GM18511 (cell line): Measurements from ENCODE around the gene GSTM3.

Experiments used
- ATAC-seq: cut with Tn5 transposase; IDR thresholded peaks from one replicate; pipeline ENCODE4 v1.9.1; 2021; ENCODE audit warnings: mild to moderate bottlenecking, moderate library complexity; ENCODE audit not compliant: unreplicated experiment

Gene GSTM3

DNA sequence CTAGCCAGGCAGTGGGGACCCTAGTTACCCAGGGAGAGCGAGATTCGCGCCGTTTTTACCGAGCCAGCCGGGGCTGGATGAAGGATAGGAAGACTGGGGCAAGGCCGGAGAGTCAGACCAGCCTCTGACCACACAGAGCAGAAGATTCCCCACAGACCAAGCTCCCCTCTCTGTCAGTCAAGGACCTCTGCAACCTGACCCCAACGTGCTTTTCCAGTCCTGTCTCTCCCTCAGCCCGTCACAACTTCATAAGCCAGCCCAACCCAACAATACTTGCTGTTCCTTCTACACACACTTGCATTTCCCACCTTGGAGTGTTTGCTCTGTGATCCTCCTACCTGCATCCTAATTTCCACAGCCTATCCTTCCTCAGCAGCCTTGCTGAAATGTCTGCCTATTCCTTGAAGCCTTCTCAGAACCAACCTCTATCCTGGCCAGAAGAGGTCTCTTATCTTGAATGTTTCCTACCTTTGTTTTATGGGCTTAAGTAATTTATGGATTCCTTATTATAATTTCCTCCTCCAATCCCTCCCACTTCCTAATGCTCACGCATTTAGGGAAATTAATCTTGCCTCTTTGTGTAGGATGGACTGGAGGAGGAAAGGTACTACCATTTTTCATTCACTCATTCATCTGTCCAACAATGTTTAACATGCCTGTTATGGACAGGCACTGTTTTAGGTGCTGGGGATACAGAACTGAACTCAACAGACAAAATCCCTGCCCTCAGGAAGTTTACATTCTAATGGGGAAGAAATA lies at the start of gene GSTM3:
TSS of gene GSTM3 (minus strand) at position 424 of the 759 bp plus-strand sequence. CDS start 751 bp downstream, outside the sequence.
- peak; percentile 35 for ATAC-seq

DNA sequence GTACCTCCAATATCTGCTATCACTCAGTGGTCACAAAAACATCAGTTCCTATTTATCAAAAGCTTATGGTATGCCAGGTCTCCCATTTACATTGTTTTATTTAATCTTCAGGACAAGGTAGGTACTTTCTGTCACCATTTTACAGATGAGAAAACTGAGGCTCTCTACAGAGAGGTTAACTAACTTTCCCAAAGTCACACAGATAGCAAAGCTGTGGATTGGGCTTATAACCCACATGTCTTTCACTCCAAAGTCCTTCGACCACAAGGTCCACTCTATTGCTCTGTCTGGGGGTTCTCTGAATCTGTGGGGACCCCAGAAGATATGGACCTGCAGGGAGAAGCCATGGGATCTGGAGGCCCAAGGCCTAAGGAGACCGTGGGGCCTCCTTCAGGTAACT lies 49.5 kb upstream of the GSTM3 start:
- no peak for ATAC-seq

DNA sequence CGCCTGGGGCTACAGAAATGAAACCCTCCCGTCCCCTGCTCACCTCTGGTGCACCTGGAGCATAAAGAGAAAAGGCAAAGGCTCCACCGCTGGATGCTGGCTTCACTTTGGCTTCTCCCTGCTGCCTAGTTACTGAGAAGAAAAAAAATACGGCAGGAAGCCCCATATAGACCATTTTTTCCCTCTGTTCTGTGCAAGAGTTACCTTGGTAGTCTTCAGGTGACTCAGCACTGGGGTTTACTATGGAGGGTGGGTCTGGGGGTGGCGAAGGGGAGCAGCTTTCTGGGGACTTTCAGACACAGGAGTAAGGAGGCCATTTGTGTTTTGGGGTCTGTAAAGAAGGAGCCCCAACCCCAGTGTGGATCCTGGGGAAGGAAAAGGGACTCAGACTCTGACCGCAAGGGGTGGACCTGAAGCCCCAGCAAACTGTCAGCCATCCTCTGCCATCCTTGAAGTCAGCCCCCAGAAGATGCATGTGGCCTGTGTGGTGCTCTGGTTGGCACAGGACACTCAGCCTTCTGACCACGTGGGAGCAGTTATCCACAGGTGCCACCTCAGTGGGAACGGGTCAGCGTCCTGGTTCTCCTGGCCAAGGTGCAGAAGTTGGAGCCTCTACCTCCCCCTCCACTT lies 48.8 kb upstream of the GSTM3 start:
- no peak for ATAC-seq

DNA sequence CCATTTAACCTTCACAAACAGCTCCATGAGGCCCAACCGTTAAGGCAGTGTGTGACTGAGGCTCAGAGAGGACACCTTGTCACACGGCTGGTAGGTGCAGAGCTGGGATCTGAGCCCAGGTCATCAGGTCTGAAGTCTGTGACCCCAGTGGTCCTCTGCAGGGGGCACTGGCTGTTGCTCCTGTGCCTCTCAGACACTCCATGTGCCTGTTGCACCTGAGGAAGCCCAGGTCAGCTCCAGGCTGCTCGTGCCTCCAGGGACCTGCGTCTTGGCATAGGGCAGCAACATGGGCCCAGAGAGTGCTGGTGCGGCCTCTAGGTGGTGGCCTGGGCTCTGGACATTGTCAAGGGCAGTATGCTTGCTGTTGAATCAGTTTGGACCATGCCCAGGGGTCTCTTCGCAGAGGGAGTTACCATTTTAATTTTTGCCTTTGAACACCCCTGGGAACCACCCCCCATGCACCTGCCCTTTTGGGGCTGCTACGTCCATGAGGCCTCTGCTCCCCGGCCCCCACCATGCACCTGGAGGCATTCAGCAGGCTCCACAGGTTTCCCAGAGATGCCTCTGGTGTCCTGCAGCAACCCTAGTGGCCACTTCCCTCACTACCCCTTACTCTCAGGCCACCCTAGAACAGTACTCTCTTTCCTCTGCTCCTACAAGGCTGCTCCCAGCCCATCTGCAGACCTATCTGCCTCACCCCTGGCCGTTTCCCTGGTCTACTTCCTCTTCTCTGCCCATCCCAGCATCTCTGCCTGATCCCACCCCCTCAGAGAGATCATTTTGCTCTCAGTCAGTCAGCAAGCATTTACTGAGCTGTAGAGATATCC lies 48.1 kb upstream of the GSTM3 start:
- no peak for ATAC-seq

DNA sequence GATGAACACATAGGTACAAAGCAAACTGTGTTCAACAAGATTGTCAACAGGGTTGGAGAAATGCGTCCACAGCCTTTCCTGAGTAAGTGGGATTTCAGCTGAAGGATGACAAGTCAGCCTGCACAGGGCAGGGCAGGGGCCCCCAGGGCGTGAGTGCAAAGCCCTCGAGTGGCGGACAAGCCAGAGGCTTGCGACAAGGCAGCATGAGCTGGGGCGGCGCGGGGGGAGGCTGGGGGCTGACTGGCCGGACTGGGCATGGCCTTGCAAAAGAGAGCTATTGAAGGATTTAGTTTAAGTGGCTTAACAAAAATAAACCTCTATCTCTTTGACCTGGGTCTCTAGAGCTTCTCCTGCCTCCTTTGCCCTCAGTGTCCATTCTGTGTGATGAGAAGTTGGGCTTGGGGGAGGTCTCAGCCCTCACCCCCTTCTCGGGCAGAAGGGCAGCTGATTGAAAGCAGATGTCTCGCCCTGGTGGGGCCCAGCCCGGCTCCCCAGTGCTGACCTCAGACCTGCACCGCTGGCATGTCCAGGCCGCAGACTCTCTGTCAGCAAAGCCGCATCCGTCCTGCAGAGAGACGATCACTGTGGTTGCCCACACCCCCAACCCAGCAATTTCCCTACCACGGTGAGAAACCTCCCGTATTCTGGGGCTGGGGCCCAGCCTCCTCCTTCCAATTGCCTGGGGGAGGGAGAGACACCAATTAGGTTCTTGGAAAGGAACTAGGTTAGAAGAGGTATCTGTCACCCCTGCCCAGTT lies 47.2 kb upstream of the GSTM3 start:
- ATAC-seq = no peak

DNA sequence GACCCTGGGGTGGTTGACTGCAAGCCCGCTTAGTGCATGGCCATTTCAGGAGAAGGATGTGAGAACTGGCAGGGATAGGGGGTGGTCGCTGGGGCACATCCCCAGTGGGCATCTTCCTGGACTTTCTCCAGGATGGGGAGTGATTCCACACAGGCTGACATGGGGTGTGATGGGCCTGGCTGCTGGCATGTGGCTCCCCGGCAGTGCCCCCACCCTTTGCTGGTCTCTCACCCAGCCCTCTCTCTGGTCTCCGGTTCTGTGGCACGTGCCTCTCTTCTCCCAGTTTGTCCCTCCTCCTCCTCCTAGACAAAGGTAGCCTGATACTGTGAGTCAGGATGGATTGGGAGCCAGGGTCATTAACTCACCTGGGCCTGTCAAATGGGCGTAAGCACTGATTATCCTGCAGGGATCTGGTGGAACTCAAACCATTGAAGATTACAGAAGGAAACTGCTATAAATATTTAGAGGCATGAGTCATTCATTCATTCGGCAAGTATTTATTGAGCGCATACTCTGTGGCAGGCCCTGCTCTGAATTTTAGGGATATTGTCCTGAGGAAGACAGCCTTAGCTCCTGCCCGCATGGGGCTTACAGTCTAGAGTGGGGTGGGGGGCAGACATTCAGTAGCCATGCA lies 46.5 kb upstream of the GSTM3 start:
- no peak for ATAC-seq

DNA sequence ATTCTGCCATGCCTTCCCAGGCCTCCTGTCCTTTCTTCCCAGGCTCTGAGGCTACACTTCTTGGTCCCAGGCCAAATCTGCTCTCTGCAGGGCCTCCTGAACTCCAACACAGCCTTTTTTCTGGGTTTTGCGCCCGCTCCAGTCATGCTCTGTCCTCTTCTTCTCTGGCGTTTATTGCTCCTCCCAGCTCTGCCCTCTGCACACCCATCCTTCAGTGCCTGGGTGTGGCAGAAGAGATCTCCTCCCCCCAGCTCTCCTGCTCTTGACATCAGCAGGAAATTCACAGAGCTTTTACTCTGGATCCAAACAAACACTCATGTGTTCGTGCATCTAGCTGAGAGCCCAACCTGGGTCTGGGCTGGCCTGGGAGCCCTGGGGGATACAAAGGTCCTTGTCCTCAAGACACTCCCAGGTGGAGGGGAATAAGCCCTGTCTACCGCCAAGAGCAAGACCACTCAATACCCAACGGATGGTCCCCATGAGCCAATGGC lies 45.7 kb upstream of the GSTM3 start:
- ATAC-seq = no peak

DNA sequence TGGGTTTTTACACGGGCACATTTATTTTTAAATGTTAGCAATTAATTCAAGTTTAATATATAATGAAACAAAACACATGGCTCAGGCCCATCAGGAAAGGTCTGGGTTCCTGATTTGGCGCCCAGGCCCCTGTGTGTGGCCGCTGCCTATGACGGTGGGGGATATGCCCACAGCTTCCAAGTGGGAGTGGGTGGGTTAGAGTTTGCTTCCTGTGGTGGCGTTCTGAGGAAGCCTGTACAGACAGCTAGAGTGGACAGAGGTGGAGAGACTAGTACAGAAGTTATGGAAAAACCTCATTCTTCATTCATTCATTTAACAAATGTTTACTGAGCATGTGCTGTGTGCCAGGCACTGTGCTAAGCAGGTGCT lies 45.3 kb upstream of the GSTM3 start:
- no peak for ATAC-seq

DNA sequence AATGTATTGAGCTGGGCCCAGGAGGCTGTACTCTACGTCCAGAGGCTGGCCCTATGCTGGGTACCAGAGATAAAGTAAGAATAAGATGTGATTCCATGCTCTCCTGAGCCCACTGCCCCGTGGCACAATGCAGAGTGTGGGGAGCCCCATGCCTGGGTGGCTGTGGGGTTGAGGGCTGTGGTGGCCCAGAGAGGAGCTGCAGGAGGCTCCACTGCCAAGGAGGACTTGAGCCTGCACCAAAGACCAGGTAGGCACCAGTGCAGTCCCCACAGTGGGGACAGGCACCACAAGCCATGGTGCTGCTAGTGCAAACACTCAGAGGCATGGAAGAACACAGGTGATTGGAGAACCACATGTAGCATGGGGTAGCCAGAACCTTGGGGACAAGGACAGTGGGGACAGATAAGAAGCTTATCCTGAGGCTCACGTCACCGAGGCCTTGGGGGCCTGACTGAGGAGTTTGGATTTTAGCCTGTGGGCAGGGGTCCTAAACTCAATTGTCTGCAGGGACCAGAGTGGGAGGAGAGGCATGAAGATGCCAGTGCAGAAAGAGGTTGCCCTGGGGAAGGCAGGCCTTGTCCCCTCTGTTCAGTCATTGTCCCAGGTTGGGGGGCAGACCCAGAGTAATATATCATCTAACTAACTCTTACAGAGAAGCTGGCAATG lies 44.7 kb upstream of the GSTM3 start:
- ATAC-seq = no peak

DNA sequence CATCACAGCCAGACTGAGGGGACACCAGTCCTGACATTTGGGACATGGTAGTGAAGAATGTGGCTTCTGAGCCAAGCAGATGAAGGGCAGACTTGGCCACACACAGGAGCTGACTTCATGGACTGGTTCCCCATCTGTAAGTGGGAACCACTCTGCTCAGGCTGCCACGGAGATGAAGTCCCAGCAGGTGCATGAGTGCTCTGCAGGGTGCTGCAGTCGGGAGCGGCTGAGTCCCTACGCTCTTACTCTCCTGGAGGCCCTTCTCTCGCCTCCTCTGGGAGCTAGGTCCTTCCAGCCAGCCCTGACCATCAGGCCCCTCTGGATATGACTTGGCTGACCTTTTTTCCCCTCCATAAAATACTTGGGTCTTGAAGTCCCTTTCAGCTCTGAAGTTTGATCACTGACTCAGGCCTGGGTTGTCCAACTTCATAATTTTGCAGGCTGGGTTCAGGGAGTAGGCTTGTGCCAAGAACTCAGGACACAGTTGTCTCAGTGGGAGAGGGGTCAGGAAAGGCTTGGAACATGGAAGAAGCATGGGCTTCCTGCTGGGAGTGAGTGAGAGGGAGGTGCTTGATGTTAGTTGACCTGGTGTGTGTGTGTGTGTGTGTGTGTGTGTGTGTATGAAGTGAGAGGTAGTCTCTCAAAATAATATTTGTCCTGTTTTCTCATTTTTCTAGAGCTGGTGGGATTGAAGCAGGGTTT lies 43.9 kb upstream of the GSTM3 start:
- no peak for ATAC-seq

DNA sequence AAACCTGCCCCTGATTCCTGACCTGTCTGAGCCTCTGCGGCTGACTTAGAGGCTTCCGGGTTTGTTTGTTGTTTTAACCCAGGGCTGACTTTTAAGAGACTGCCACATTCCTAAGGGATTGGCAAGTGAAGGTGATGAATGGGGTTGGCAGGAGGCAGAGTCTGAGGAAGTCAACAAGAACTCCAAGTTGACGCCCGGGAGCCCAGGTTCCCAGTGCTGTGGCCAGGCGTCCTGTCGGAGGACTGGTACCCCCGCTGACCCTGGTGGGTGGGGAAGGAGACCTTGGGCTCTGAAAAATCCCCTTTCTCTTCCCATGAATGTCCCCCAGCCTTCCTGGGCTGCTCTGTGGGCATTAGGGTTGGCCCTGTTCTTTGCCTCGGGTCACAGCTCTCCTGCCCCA lies 42.6 kb upstream of the GSTM3 start:
- no peak for ATAC-seq

DNA sequence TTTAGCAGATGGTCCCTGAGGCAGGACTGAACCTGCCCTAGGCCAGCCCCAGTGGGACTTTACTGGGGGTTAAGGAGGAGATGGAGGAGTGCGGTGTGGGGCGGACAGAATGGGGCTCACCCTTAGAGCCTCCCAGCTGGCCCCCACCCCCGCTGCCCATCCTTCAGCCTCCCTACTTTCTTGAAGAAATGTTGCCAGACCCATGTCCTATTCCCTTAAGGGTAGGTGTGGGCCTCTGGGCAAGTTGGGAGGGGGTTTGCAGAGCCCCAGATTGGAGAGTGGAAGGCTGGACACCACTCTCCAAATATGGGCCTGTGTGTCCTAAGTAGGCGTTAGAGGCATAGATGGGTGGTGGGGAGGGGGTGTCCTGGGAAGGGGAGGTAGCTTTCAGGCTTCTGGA lies 42.1 kb upstream of the GSTM3 start:
- ATAC-seq = no peak

DNA sequence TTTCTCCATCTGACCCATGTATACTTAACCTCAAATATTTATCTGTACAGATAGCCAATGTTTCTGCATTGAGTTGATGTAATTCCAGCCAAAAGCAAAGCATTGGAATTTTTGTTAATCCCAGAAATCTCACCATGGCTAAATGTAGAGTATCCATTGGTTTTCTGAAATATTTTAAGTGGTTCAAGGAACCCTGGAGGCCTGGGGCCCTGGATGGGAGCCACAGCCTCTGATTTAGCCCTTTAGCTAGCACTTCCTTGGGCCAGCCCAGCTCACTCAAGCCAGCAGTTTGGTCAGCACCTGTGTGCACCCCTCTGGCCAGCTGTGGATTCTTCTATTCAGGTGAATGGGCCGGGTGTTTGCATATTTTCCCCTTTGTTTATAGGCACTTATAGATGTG lies 41.7 kb upstream of the GSTM3 start:
- no peak for ATAC-seq

DNA sequence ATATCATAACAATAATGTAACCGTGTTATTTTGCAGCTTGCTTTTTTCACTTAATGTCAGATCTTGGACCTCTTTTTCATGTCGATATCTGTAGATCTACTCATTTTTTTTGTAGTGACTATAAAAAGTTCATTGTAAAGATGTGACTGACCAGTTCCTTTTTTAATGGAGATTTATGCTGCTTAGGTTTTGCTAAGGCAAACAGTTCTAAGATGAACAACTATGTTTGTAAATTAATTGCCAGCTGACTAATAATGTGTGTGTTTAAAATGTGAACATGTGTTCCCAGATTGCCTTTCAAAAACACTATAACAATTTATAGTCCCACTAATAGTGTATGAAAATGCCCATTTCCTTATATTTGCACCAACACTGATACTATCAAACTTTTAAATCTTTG lies 41.0 kb upstream of the GSTM3 start:
- no peak for ATAC-seq

DNA sequence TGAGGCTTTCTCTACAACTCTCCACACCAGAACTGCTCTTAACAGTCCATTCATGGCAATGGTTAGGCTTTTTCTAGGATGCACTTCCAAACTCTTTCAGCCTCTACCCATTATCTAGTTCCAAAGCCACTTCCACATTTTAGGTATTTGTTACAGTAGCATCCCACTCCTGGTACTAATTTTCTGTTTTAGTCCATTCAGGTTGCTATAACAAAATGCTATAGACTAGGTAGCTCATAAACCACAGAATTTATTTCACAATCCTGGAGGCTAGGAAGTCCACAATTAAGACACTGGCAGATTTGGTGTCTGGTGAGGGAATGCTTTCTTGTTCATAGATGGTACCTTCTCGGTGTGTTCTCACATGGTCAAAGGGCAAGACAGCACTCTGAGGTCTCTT lies 40.1 kb upstream of the GSTM3 start:
- ATAC-seq = no peak

DNA sequence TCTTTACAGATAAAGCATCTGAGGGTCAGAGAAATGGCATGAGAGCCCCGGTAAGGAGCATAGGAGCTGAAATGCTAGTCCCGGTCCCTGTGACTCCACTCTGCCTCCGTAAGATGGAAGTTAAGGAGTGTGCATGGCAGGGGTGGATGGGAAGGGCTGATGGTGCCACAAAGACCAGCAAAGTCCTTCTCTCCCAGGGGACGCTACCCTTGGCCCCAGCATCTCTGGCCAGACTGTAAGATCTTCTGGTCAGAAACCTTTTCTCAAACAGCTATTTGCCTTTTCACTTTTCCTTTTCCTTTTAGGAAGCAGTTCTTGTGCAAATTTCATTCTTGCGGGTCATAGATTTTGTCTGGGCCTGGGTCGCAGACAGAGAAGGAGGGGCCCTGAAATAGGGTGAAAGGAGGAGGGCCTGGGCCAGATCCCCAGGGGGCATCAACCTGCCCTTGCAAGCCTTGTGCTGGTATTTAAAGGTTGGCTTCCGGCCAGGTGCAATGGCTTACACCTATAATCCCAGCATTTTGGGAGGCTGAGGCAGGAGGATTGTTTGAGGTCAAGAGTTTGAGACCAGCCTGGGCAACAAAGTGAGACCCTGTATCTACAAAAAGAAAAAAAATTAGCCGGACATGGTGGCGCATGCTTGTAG lies 37.3 kb upstream of the GSTM3 start:
- no peak for ATAC-seq

DNA sequence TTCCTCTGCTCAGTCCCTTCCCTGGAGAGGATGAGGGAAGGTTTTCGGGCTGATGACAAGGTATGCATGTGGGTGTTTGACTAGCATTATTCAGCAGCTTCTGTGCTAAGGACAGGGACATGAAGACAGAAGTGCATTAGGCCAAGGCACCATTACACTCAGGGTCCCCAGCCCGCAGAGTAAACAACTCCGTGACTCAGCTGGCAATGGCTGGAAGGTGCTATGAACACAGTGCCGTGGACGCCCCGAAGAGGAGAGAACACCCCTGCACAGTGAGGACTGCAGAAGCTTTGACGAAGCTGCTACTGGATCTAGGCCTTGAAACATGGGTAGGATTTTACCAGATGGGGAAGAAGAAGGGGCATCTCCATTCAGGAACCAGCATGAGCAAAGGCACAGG lies 36.6 kb upstream of the GSTM3 start:
- ATAC-seq = no peak

DNA sequence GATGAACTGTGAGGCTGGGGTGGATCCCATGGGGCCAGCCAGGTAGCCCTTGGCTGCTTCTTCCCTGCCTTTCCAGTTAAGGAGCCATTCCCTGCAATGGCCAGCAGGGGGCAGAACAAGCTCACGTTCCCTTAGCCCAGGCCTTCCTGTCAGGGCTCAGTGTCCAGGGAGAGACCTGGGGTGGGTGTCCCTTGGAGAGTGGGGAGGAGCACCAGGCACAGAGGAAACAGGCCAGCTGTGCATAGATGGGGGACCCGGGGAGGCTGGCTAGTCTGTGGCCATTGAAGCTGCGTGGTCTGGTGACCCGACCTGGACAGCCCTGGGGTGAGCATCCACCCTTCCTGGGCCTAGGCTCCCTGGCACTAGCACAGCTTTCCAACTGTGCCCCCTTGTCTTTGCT lies 36.1 kb upstream of the GSTM3 start:
- ATAC-seq = peak; percentile 77
